ENCODE data around the gene GCLC.

DNA sequence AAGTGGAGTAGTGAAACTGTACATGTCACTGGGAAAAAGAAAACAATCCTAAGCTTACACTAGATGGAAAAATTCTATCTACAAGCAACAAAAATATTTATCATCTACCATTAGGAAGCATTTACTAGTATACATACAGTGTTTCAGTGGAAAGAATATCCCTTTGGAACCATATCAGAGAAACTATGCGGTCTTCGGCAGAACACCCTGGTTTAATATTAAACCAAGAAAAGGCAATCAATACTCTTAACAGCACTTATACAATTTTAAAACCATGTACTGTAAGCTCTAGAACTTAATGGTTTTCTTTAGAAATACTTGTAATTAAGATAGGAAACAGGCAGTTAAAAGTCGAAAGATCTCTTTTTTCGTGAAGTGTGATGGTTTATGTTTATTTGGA, 32.3 kb downstream of the GCLC start:
- no peak for TF ChIP-seq EZH2 (IDR thresholded peaks at IDR 0.05)
- no peak for TF ChIP-seq POLR2AphosphoS5 (IDR thresholded peaks at IDR 0.05; ENCODE audit: borderline replicate concordance, low read depth, low read length)

All from SK-N-MC (cell line).